HG03521 (cell line): ENCODE data around the gene VEZF1.

Experiments
- ATAC-seq: cut with Tn5 transposase; IDR thresholded peaks from one replicate; pipeline ENCODE4 v1.9.1; 2021; ENCODE audit warnings: mild to moderate bottlenecking, moderate library complexity; ENCODE audit not compliant: unreplicated experiment

VEZF1 gene

GRCh38 chr17:57987581-57988300, at the start of gene VEZF1:
Gene VEZF1, minus strand, starts transcription at chr17:57988254. Its CDS starts 143 bp downstream, at chr17:57988111.
- peak; percentile 61 for ATAC-seq

GRCh38 chr17:58032691-58033415, 44.8 kb upstream of the VEZF1 start:
- ATAC-seq, result no peak

GRCh38 chr17:58028578-58028977, 40.5 kb upstream of the VEZF1 start:
- no peak for ATAC-seq

- ATAC-seq, result no peak
These were observed 32.3 kb upstream of the VEZF1 start for GRCh38 chr17:58020401-58020800.

- no peak for ATAC-seq
These were observed 31.5 kb upstream of the VEZF1 start for GRCh38 chr17:58019521-58019920.

- no peak for ATAC-seq
These were observed 31.0 kb upstream of the VEZF1 start for GRCh38 chr17:58019039-58019438.

GRCh38 chr17:58010067-58010799, 22.2 kb upstream of the VEZF1 start:
- no peak for ATAC-seq

GRCh38 chr17:58007781-58008706, 20.0 kb upstream of the VEZF1 start:
- ATAC-seq, result peak; percentile 11

GRCh38 chr17:58006924-58007780, 19.1 kb upstream of the VEZF1 start, which contains the start of gene SRSF1:
Gene SRSF1, minus strand, starts transcription at chr17:58007246. Its CDS starts 109 bp downstream, at chr17:58007137.
- peak; percentile 73 for ATAC-seq

- no peak for ATAC-seq
These were observed 18.5 kb upstream of the VEZF1 start for GRCh38 chr17:58006560-58006923.

GRCh38 chr17:58005728-58006559, 17.9 kb upstream of the VEZF1 start:
- no peak for ATAC-seq

GRCh38 chr17:58005031-58005727, 17.1 kb upstream of the VEZF1 start:
- no peak for ATAC-seq

GRCh38 chr17:58004060-58004459, 16.0 kb upstream of the VEZF1 start:
- no peak for ATAC-seq

- ATAC-seq, result no peak
These were observed 14.9 kb upstream of the VEZF1 start for GRCh38 chr17:58002973-58003372.

- ATAC-seq, result no peak
These were observed 14.3 kb upstream of the VEZF1 start for GRCh38 chr17:58002154-58002948.

GRCh38 chr17:58001461-58002124, 13.5 kb upstream of the VEZF1 start:
- ATAC-seq, result no peak

- ATAC-seq, result peak; percentile 53
These were observed 11.5 kb upstream of the VEZF1 start for GRCh38 chr17:57999496-58000017.
